Bronchial epithelial cell (primary cell): ENCODE data around the gene NUBPL. TPM values are rescaled to one million over a fixed set of nuclear protein-coding genes. Genes with fewer than 3 reads are reported as not detected.
"Not testable (repeated sequence)": the region's sequence is repeated elsewhere in the genome, so short reads cannot be mapped to it uniquely, and the experiment has no call there.

ENCODE experiments used
- DNase-seq: peaks from one replicate; pipeline ENCODE4 v3.0.0-alpha.2; 2010; ENCODE audit warnings: low read depth
- FAIRE-seq: peaks from 2 replicates; lab custom pipeline; 2011; peaks lifted over from hg19 to GRCh38; lab: Jason Lieb, UNC
- H3K27me3 ChIP-seq: 2 replicates; pipeline ENCODE4 v1.5.1; 2011; ENCODE audit warnings: low read length; ENCODE audit not compliant: control insufficient read depth, insufficient read depth
- H3K36me3 ChIP-seq: 2 replicates; pipeline ENCODE4 v1.5.1; 2011; ENCODE audit warnings: low read length; ENCODE audit not compliant: control insufficient read depth, insufficient read depth
- H3K4me3 ChIP-seq: 2 replicates; pipeline ENCODE4 v1.5.1; 2011; ENCODE audit warnings: mild to moderate bottlenecking, low read depth, low read length, control low read depth
- total RNA-seq: library from RNA; depleted of rRNA; stranded (reverse); fragments of >200 nt; gene quantifications from 2 replicates; pipeline ENCODE4 v1.2.1, GENCODE V29; 2014
- TF ChIP-seq, protein P1 (sequence below): IDR thresholded peaks from 2 replicates; pipeline ENCODE4 v1.5.1; 2011; ENCODE audit warnings: mild to moderate bottlenecking, moderate library complexity, low read length, control low read depth, inconsistent platforms; ENCODE audit not compliant: insufficient read depth, severe bottlenecking

The NUBPL gene
- total RNA-seq, 1 donor from 2014 or later: 12.4 TPM

DNA sequence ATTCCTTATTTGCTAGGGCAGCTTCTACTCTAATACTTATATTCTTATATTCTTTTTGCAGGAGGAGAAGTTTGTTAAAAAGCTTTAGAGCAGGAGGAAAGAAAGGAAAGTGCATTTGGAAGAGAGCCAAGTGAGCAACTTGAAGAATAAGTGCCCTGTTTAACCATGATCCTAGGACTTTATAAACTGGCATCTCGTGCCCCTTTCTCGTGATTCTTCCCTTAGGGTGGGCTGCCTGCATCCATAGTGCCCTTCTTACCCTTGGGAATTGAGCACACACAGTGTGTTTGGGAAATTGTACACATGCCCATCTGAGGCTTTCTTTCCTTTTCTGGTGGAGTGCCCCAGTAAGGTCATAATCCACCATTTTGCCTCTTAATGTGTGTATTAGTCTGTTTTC, 141.9 kb downstream of the NUBPL start:
- Histone ChIP-seq H3K27me3 (no peaks in the 10 kb centered on the region), H3K36me3 (no peaks in the 10 kb centered on the region), H3K4me3 (no peak overlapping the region)
- DNase-seq (no peak), FAIRE-seq (no peak)
- TF ChIP-seq, protein P1, sequence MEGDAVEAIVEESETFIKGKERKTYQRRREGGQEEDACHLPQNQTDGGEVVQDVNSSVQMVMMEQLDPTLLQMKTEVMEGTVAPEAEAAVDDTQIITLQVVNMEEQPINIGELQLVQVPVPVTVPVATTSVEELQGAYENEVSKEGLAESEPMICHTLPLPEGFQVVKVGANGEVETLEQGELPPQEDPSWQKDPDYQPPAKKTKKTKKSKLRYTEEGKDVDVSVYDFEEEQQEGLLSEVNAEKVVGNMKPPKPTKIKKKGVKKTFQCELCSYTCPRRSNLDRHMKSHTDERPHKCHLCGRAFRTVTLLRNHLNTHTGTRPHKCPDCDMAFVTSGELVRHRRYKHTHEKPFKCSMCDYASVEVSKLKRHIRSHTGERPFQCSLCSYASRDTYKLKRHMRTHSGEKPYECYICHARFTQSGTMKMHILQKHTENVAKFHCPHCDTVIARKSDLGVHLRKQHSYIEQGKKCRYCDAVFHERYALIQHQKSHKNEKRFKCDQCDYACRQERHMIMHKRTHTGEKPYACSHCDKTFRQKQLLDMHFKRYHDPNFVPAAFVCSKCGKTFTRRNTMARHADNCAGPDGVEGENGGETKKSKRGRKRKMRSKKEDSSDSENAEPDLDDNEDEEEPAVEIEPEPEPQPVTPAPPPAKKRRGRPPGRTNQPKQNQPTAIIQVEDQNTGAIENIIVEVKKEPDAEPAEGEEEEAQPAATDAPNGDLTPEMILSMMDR: no peak

DNA sequence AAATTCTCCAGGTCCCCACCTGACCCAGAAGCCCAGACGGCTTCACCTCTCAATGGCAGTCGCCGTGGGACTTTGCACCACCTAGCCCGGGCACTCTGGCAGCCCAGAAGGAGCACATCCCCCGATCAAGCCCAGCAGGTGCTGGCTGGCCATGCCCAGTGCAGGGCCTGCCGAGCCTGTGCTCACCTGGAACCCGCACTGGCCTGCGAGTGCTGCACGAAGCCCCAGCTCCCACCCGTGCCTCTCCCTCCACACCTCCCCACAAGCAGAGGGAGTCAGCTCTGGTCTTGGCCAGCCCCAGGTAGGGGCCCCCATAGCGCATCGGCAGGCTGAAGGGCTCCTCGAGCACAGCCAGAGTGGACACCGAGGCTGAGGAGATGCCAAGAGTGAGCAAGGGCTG, 144.5 kb downstream of the NUBPL start:
- no peak for FAIRE-seq

DNA sequence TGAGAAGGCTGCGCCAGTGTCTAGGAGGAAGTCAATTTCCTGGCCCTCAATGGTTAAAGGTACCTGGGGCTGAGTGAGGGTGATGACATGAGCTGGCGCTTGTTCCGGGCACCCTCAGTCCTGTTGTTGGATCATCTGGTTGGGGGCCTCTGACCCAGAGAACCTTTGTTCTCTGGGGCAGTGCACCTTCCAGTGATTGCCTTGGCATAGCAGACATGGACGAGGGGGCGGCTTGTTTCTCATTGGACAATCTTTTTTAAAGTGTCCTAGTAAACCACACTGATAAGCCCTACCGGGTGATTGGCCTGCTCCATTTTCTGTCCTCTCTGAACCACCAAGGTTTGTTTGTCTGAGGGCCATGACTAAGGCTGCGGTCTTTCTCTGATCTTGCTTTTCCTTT, 147.5 kb downstream of the NUBPL start:
- not testable (repeated sequence) for H3K4me3 ChIP-seq, H3K27me3 ChIP-seq, DNase-seq, H3K36me3 ChIP-seq, FAIRE-seq

More for the DNA sequence above, 144.5 kb downstream of the NUBPL start:
- TF ChIP-seq, protein P1: no peak
- Histone ChIP-seq H3K4me3 (no peak overlapping the region), H3K36me3 (no peaks in the 10 kb centered on the region), H3K27me3 (no peaks in the 10 kb centered on the region)
- DNase-seq: no peak

- Histone ChIP-seq H3K4me3 (no peak overlapping the region), H3K36me3 (no peaks in the 10 kb centered on the region), H3K27me3 (no peaks in the 10 kb centered on the region)
- FAIRE-seq (no peak), DNase-seq (no peak)
- TF ChIP-seq, protein P1: no peak
Measured at GRCh38 chr14:31712244-31713127, 151.3 kb downstream of the NUBPL start.

GRCh38 chr14:31716208-31716607, 155.0 kb downstream of the NUBPL start:
- TF ChIP-seq, protein P1: no peak
- Histone ChIP-seq H3K36me3 (no peaks in the 10 kb centered on the region), H3K27me3 (no peaks in the 10 kb centered on the region), H3K4me3 (no peak overlapping the region)
- DNase-seq (no peak), FAIRE-seq (no peak)

DNA sequence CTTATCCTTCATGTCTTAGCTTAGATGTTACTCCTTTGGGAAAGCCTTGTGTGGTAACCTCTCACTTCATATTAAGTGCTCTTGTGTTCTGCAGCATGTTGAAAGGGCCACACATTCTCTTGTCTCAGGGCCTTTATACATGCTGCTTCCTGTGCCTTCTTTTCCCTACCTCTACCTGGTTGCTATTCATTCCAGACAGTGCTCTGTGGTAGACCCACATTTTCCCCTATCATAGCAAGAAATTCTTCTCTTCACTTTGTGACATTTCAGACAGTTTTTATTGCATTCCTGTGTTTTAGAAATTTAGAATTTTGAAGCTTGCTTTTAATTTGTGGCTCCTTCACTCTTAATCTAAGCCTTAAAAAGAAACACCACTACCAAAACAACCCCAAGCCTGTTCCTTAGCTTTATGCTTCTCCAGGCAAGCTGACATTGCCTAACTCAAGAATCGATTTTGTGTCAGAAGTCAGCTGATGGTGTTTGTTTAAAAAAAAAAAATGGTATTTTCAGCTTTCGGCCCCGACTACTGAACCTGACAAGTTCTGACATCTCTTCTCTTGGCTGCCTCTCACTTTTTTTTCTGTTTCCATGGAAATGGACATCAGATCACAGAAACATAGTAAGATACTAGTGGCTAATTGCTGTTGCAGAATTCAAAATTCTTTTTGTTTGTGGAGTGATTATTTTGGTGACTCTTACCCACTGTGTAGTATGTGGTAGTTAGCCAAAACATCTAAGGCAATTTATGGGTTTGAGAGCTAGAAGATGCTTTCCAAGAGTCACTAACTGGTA, 156.3 kb downstream of the NUBPL start:
- TF ChIP-seq, protein P1: no peak
- H3K4me3 ChIP-seq: no peak overlapping the region
- DNase-seq: peak; percentile 35
- no peaks in the 10 kb centered on the region for H3K27me3 ChIP-seq
- FAIRE-seq: no peak
- no peaks in the 10 kb centered on the region for H3K36me3 ChIP-seq
